Uterus (tissue), 2 donors: Measurements from ENCODE around the gene PIPOX.

Experiments used
- CTCF ChIP-seq, 4 experiments: fragments of 200-600 bp in 2 of 4; fragments of 450-650 bp in 2 of 4; sonication (generic) in 2 of 4; IDR thresholded peaks; one replicate each; pipeline ENCODE4 v1.5.1; 2016 to 2019; ENCODE audit warnings: antibody characterized with exemption in 4 of 4, mild to moderate bottlenecking in 2 of 4, moderate library complexity in 1 of 4
- POLR2A ChIP-seq, 2 donors: fragments of 450-650 bp; IDR thresholded peaks; one replicate each; pipeline ENCODE4 v1.6.1; 2016; ENCODE audit warnings: antibody characterized with exemption in 2 of 2, mild to moderate bottlenecking in 1 of 2, moderate library complexity in 1 of 2

GRCh38 chr17:29008591-29008990 is 34.4 kb upstream of the PIPOX start:
- TF ChIP-seq CTCF (IDR thresholded peaks at IDR 0.05): no peak
- TF ChIP-seq POLR2A (IDR thresholded peaks at IDR 0.05): no peak
